ENCODE measurements around the gene NFAT5. TPM values are rescaled to one million over a fixed set of nuclear protein-coding genes. Genes with fewer than 3 reads are reported as not detected.
"Not testable (repeated sequence)": the region's sequence is repeated elsewhere in the genome, so short reads cannot be mapped to it uniquely, and the experiment has no call there.

Gene NFAT5
- polyA plus RNA-seq: 26.8 TPM
- long read RNA-seq, donor 1, full-length matches to known transcripts: 3 of 3 reads
- long read RNA-seq, donor 1, partial matches to known transcripts: 0 of 3 reads
- long read RNA-seq, donor 1, other reads (novel, unspliced or antisense): 0 of 3 reads
- long read RNA-seq, donor 2, full-length matches to known transcripts: 4 of 4 reads
- long read RNA-seq, donor 2, partial matches to known transcripts: 0 of 4 reads
- long read RNA-seq, donor 2, other reads (novel, unspliced or antisense): 0 of 4 reads
- long read RNA-seq, donor 3: 0 reads
- long read RNA-seq, donor 4: 0 reads
- long read RNA-seq, donor 5: 0 reads
- long read RNA-seq, donor 6, partial matches to known transcripts: 0 of 2 reads
- long read RNA-seq, donor 6, other reads (novel, unspliced or antisense): 0 of 2 reads
- long read RNA-seq, donor 7, partial matches to known transcripts: 0 of 5 reads
- long read RNA-seq, donor 7, other reads (novel, unspliced or antisense): 5 of 5 reads
- long read RNA-seq, donor 8, partial matches to known transcripts: 13 of 33 reads
- long read RNA-seq, donor 8, other reads (novel, unspliced or antisense): 18 of 33 reads
- long read RNA-seq, donor 9, partial matches to known transcripts: 0 of 1 reads
- long read RNA-seq, donor 9, other reads (novel, unspliced or antisense): 0 of 1 reads
- long read RNA-seq, donor 10, partial matches to known transcripts: 5 of 7 reads
- long read RNA-seq, donor 10, other reads (novel, unspliced or antisense): 0 of 7 reads
- long read RNA-seq, donor 11, partial matches to known transcripts: 17 of 18 reads
- long read RNA-seq, donor 11, other reads (novel, unspliced or antisense): 0 of 18 reads

- Histone ChIP-seq H3K27me3 (ENCODE audit: control insufficient read depth, insufficient read depth, low read length) (no peaks in the 10 kb centered on the region), H3K27ac (ENCODE audit: low read length) (peak within 1 kb of the TSS; percentile 98), H3K4me3 (ENCODE audit: low read length) (peak within 1 kb of the TSS; percentile 96), H3K36me3 (ENCODE audit: control insufficient read depth, insufficient read depth, low read length) (peaks cover 2% of the 10 kb centered on the region), H3K4me1 (ENCODE audit: control insufficient read depth, insufficient read depth, low read length) (peaks cover 22% of the 10 kb centered on the region), H3K9me3 (ENCODE audit: control insufficient read depth, low read depth, low read length) (no peaks in the 10 kb centered on the region)
- peak; percentile 86 to 97 for DNase-seq
- WGBS (ENCODE audit: insufficient coverage, low lambda C conversion rate): no CpG with 5 or more reads among the region's 60 CpGs
These were observed at the start of gene NFAT5 for GRCh38 chr16:69565671-69566239. Gene NFAT5, plus strand, starts transcription at chr16:69565966. Its CDS starts 336 bp downstream, at chr16:69566302.

DNA sequence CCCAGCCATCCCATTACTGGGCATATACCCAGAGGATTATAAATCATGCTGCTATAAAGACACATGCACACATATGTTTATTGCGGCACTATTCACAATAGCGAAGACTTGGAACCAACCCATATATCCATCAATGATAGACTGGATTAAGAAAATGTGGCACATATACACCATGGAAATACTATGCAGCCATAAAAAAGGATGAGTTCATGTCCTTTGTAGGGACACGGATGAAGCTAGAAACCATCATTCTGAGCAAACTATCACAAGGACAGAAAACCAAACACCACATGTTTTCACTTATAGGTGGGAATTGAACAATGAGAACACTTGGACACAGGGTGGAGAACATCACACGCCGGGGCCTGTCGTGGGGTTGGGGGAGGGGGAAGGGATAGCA lies 47.9 kb upstream of the NFAT5 start:
- H3K36me3 ChIP-seq (ENCODE audit: control insufficient read depth, insufficient read depth, low read length): not testable (repeated sequence)
- no CpG with 5 or more reads among the region's 6 CpGs for WGBS (ENCODE audit: insufficient coverage, low lambda C conversion rate)

GRCh38 chr16:69520413-69520799 lies 45.4 kb upstream of the NFAT5 start:
- WGBS (ENCODE audit: insufficient coverage, low lambda C conversion rate): no CpG with 5 or more reads among the region's 4 CpGs
- Histone ChIP-seq H3K4me3 (ENCODE audit: low read length) (no peak overlapping the region), H3K9me3 (ENCODE audit: control insufficient read depth, low read depth, low read length) (no peaks in the 10 kb centered on the region), H3K4me1 (ENCODE audit: control insufficient read depth, insufficient read depth, low read length) (no peaks in the 10 kb centered on the region), H3K36me3 (ENCODE audit: control insufficient read depth, insufficient read depth, low read length) (no peaks in the 10 kb centered on the region), H3K27ac (ENCODE audit: low read length) (no peak overlapping the region), H3K27me3 (ENCODE audit: control insufficient read depth, insufficient read depth, low read length) (no peaks in the 10 kb centered on the region)
- DNase-seq: no peak

More for the DNA sequence above, 47.9 kb upstream of the NFAT5 start:
- H3K27me3 ChIP-seq (ENCODE audit: control insufficient read depth, insufficient read depth, low read length); DNase-seq; H3K27ac ChIP-seq (ENCODE audit: low read length); H3K4me3 ChIP-seq (ENCODE audit: low read length); H3K4me1 ChIP-seq (ENCODE audit: control insufficient read depth, insufficient read depth, low read length); H3K9me3 ChIP-seq (ENCODE audit: control insufficient read depth, low read depth, low read length): not testable (repeated sequence)

DNA sequence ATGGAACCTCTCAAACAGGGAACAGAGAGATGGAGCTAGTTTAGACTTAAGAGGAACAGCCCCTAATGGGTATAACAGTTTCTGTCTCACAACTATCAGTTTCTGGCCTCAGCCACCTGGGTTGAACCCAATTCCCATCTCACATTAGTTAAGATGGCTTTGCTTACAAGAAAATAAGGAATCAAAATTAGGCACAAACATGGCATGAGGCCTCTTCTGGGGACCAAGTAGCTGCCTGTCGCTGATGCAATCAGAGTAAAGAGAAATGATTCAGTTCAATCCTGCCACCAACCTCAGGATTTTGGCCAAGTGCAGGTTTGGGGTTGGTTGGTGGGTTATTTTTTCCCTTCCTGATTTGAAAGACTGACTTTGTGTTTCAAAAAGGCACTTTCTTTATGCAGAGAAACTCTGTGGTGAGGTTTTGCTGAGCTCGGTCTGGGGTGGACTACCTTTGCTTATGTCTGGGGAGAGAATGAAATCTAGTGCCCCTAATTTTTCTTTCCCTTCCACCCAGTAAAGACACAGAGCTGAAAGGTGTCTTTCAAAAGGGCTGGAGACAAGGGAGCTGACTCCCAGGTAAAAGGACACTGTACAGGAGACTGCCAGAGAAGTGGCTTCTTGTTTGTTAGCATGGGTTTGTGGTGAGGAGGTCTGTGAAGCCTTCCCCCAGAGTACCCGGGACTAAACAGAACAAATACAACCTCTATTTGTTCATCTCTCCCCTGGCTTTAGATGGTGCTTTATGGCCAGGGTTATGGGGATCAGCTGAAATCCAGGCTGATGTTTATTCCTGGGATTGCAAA lies 44.8 kb upstream of the NFAT5 start:
- WGBS (ENCODE audit: insufficient coverage, low lambda C conversion rate): 60% methylated on average over 1 of the region's 3 CpGs
- H3K36me3 ChIP-seq (ENCODE audit: control insufficient read depth, insufficient read depth, low read length): no peaks in the 10 kb centered on the region
- no peak overlapping the region for H3K4me3 ChIP-seq (ENCODE audit: low read length)
- H3K27ac ChIP-seq (ENCODE audit: low read length): no peak overlapping the region
- no peaks in the 10 kb centered on the region for H3K27me3 ChIP-seq (ENCODE audit: control insufficient read depth, insufficient read depth, low read length)
- no peaks in the 10 kb centered on the region for H3K4me1 ChIP-seq (ENCODE audit: control insufficient read depth, insufficient read depth, low read length)
- no peaks in the 10 kb centered on the region for H3K9me3 ChIP-seq (ENCODE audit: control insufficient read depth, low read depth, low read length)
- no peak for DNase-seq

- no peak overlapping the region for H3K27ac ChIP-seq (ENCODE audit: low read length)
These were observed 43.7 kb upstream of the NFAT5 start for GRCh38 chr16:69522041-69522578.

GRCh38 chr16:69522732-69523404 lies 42.9 kb upstream of the NFAT5 start:
- Histone ChIP-seq H3K4me3 (ENCODE audit: low read length) (no peak overlapping the region), H3K36me3 (ENCODE audit: control insufficient read depth, insufficient read depth, low read length) (no peaks in the 10 kb centered on the region), H3K9me3 (ENCODE audit: control insufficient read depth, low read depth, low read length) (no peaks in the 10 kb centered on the region), H3K4me1 (ENCODE audit: control insufficient read depth, insufficient read depth, low read length) (no peaks in the 10 kb centered on the region), H3K27me3 (ENCODE audit: control insufficient read depth, insufficient read depth, low read length) (no peaks in the 10 kb centered on the region), H3K27ac (ENCODE audit: low read length) (no peak overlapping the region)
- WGBS (ENCODE audit: insufficient coverage, low lambda C conversion rate): no CpG with 5 or more reads among the region's 7 CpGs
- DNase-seq: no peak

More at GRCh38 chr16:69522041-69522578, 43.7 kb upstream of the NFAT5 start:
- no peak overlapping the region for H3K4me3 ChIP-seq (ENCODE audit: low read length)
- no peaks in the 10 kb centered on the region for H3K9me3 ChIP-seq (ENCODE audit: control insufficient read depth, low read depth, low read length)
- H3K4me1 ChIP-seq (ENCODE audit: control insufficient read depth, insufficient read depth, low read length): no peaks in the 10 kb centered on the region
- 100% methylated on average over 2 of the region's 5 CpGs for WGBS (ENCODE audit: insufficient coverage, low lambda C conversion rate)
- DNase-seq: no peak
- H3K27me3 ChIP-seq (ENCODE audit: control insufficient read depth, insufficient read depth, low read length): no peaks in the 10 kb centered on the region
- H3K36me3 ChIP-seq (ENCODE audit: control insufficient read depth, insufficient read depth, low read length): no peaks in the 10 kb centered on the region

- H3K4me1 ChIP-seq (ENCODE audit: control insufficient read depth, insufficient read depth, low read length): no peaks in the 10 kb centered on the region
- no peak overlapping the region for H3K4me3 ChIP-seq (ENCODE audit: low read length)
- WGBS (ENCODE audit: insufficient coverage, low lambda C conversion rate): no CpG with 5 or more reads among the region's 13 CpGs
- no peak for DNase-seq
- no peaks in the 10 kb centered on the region for H3K9me3 ChIP-seq (ENCODE audit: control insufficient read depth, low read depth, low read length)
- H3K36me3 ChIP-seq (ENCODE audit: control insufficient read depth, insufficient read depth, low read length): no peaks in the 10 kb centered on the region
- H3K27ac ChIP-seq (ENCODE audit: low read length): no peak overlapping the region
- no peaks in the 10 kb centered on the region for H3K27me3 ChIP-seq (ENCODE audit: control insufficient read depth, insufficient read depth, low read length)
These were observed 42.0 kb upstream of the NFAT5 start for GRCh38 chr16:69523566-69524305.

- no peak overlapping the region for H3K4me3 ChIP-seq (ENCODE audit: low read length)
- H3K27ac ChIP-seq (ENCODE audit: low read length): no peak overlapping the region
- H3K9me3 ChIP-seq (ENCODE audit: control insufficient read depth, low read depth, low read length): no peaks in the 10 kb centered on the region
- peaks cover 3% of the 10 kb centered on the region for H3K4me1 ChIP-seq (ENCODE audit: control insufficient read depth, insufficient read depth, low read length)
- H3K27me3 ChIP-seq (ENCODE audit: control insufficient read depth, insufficient read depth, low read length): no peaks in the 10 kb centered on the region
- WGBS (ENCODE audit: insufficient coverage, low lambda C conversion rate): no CpG with 5 or more reads among the region's 11 CpGs
- no peaks in the 10 kb centered on the region for H3K36me3 ChIP-seq (ENCODE audit: control insufficient read depth, insufficient read depth, low read length)
- no peak for DNase-seq
These were observed 38.7 kb upstream of the NFAT5 start for GRCh38 chr16:69526831-69527655.

Data from large intestine (tissue), 12 donors.